HG02943 (cell line): Measurements from ENCODE around the gene TRIM27.
"Not testable (repeated sequence)": the region's sequence is repeated elsewhere in the genome, so short reads cannot be mapped to it uniquely, and the experiment has no call there.

ENCODE experiments used
- ATAC-seq: cut with Tn5 transposase; IDR thresholded peaks from one replicate; pipeline ENCODE4 v1.9.1; 2021; ENCODE audit warnings: mild to moderate bottlenecking, low read depth, moderate library complexity; ENCODE audit not compliant: unreplicated experiment

Gene TRIM27

DNA sequence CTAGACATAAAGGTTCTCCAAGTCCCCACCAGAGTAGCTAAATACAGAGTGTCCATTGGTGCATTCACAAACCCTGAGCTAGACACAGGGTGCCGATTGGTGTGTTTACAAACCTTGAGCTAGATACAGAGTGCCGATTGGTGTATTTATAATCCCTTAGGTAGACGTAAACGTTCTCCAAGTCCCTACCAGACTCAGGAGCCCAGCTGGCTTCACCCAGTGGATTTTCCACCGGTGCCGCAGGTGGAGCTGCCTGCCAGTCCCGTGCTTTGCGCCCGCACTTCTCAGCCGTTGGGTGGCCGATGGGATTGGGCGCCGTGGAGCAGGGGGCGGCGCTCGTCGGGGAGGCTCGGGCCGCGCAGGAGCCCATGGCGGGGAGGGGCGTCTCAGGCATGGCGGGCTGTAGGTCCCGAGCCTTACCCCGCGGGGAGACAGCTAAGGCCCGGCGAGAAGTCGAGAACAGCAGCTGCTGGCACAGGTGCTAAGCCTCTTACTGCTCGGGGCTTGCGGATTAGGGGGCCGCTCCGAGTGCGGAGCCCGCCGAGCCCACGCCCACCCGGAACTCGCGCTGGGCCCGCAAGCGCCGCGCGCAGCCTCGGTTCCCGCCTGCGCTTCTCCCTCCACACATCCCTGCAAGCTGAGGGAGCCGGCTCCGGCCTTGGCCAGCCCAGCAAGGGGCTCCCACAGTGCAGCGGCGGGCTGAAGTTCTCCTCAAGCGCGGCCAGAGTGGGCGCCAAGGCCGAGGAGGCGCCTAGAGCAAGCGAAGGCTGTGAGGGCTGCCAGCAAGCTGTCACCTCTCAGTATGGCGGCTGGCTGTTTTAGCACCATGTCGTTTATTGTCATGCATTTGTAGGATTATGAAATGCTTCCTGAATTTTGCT is 57.3 kb downstream of the TRIM27 start:
- ATAC-seq = not testable (repeated sequence)

DNA sequence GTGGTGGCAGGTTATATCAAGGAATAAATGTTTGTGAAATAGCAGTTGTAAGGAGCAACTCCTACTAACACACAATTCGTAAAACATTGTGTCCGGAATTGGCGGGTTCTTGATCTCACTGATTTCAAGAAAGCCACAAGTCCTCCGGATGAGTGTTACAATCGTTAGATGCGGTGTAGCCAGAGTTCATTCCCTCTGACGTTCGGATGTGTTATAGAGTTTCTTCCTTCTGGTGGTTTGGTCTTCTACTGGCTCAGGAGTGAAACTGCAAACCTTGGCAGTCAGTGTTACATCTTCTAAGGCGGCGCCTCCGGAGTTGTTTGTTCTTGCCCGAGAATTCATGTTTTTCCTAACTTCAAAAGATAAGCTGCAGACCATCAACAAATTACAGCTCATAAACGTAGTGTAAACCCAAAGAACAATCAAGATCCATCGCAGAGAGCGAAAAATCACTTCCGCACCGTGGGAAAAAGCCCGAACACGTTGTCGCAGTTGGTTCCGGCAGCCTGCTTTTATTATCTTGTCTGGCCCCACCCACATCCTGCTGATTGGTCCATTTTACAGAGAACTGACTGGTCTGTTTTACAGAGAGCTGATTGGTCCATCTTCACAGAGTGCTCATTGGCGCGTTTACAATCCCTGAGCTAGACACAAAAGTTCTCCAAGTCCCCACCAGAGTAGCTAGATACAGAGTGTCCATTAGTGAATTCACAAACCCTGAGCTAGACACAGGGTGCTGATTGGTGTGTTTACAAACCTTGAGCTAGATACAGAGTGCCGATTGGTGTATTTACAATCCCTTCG is 58.2 kb downstream of the TRIM27 start:
- no peak for ATAC-seq

DNA sequence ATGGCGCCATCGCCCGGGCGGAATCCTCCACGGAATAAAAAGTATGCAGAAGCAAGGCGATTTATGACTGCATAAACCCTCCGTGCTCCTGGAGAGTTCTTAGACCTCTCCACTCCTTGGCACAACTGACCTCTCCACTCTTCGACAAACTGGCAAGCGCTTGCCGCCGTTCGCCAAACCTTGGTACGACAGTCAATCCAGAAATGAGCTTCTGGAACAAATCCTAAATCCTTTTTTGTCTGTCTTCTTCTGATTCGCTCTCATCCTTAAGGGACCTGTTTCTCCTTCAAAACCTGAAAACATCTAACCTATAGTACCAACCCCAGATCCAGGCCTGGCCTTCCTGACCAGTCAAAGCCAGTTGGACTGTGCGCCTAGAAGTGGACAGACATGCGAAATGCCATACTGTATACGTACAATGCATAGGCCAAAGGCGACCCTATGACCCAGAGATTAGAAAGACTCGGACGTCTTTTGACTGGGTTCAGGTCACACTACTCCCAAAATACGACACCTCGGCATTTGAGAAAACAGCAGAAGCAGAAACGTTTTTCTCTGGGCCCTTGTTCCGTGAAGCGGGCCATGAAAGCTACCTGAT is 59.4 kb downstream of the TRIM27 start:
- no peak for ATAC-seq

DNA sequence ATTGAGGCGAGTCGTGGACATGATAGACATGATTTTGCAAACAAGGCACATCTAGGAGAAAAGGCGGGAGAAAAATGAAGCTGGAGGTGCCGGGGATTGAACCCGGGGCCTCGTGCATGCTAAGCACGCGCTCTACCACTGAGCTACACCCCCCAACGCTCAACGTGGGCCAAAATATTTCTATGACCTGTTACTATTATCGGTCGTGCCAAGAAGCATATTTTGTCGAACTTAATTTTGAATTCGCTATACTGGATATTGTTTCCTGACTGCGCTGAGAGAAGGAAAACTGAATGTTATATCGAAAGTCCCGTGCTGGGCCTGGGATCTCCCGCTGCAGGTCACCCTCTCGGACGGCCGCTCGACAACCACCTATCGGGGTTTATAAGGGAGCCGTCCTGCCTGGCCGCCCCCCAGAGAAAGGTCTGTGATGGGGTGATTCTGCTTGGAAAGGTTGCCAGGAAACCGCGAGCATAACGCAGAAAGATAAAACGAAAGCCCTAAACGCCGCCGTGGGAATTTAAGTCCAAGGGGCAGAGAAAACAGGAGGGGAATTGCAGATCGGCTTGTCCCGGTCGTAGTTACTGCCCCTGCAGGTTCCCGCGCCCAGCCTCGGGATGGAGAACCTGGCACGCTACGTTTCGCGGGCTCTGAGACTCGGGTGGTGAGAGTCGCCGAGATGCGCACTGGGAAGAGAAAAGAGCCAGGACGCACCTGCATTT is 60.0 kb downstream of the TRIM27 start:
- no peak for ATAC-seq

DNA sequence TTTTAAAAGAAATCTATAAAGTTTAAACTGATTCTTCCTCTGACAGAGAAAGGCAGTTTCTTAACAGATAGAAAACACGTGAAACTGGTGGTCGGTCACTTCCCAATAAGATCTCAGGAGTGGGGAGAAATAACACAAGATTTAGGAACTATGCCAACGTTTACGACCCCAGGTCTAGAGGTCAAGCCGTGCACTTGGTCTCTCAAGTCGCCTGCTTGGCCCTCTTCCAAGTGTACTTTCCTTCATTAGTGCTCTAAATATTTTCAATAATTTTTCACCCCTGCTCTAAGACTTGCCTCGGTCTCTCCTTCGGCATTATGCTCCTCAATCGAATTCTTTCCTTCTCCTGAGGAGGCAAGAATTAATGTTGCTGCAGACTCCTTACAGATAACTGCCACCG is 61.7 kb downstream of the TRIM27 start:
- ATAC-seq = no peak

DNA sequence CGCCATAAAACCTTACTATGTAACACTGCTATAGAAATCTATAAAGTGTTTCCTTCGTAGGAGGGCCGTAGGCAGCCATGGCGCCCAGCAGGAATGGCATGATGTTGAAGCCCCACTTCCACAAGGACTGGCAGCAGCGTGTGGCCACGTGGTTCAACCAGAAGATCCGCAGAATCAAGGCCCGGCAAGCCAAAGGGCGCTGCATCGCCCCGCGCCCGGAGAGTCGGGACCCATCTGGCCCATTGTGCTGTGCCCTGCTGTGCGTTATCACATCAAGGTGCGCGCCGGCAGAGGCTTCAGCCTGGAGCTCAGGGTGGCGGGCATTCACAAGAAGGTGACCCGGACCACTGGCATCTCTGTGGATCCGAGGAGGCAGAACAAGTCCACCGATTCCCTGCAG is 62.4 kb downstream of the TRIM27 start:
- ATAC-seq = no peak

DNA sequence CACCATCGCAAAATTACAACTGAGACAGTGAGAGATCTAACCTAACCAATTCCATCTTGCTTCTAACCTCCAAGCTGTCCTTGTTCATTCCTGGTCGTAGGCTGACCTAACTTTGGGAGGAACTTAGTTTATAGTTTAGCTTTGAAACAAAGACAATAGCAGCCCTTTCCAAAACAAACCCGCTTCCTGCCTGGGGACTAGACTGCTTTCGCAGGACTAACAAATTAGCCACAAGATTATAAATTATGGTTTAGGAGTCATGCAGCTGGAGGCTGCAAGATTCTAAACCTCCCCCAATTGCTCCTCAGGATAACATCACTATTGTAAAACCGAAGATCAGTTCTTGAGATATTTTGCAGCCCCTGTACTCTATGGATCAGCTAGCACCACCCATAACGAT is 63.2 kb downstream of the TRIM27 start:
- no peak for ATAC-seq

DNA sequence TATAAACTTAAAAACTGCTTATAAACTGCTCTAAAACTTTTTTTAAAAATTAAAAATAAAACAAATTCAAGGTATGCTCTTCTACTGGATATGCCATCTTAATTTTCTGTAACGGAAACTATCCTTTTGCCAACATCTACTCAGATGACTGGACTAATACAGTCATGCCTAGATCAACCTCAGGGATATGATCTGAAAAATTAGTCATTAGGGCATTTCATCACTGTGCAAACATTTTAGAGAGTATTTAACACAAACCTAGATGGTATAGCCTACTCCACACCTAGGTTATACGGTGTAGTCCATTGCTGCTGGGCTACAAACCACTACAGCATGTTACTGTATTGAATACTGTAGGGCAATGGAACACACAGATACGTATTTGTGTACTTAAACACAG is 64.8 kb downstream of the TRIM27 start:
- ATAC-seq = no peak

DNA sequence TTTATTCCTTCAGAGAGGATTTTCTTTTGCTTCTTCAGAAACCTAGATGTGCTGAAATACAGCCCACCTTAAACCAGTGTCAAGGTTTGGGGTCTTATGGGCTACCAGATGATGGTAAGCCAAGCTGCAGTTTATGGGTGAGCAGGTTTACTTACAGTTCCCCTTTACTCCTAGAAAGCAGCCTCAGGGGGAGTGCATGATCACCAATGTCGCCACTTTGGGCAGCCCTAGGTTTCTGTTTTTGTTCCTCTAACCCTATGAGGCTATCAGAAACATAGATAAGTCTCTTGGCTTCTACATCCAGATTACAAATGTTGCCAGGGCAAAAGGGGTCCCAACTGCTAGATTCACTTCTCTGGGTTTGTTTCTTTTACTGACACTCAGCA is 67.2 kb downstream of the TRIM27 start:
- no peak for ATAC-seq

DNA sequence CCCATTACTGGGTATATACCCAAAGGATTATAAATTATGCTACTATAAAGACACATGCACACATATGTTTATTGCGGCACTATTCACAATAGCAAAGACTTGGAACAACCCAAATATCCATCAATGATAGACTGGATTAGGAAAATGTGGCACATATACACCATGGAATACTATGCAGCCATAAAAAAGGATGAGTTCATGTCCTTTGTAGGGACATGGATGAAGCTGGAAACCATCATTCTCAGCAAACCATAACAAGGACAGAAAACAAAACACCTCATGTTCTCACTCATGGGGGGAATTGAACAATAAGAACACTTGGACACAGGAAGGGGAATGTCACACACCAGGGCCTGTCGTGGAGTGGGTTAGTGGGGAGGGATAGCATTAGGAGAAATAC is 69.4 kb downstream of the TRIM27 start:
- not testable (repeated sequence) for ATAC-seq
